NCI-H748 (cell line): ENCODE data around the gene SYNE1.
A peak's percentile ranks its signal among the peaks of the same experiment; 100 is the strongest.
"Not testable (repeated sequence)": the region's sequence is repeated elsewhere in the genome, so short reads cannot be mapped to it uniquely, and the experiment has no call there.

Experiments used
- DNase-seq: peaks from one replicate; lab custom pipeline; 2025; ENCODE audit not compliant: unreplicated experiment; lab: John Stamatoyannopoulos, UW

SYNE1 gene

DNA sequence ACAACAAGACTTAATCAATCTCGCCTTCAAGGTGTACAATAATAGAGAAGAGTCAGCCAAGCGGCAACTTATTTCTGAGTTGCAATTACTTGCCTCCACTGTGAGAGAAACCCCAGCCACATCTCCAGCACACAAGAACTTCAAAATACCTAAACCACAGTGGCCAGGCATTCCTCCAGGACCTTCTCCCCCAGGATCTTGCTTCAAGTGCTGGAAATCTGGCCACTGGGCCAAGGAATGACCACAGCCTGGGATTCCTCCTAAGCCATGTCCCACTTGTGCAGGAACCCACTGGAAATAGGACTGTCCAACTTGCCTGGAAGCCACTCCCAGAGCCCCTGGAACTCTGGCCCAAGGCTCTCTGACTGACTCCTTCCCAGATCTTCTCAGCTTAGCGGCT is 144.9 kb downstream of the SYNE1 start:
- not testable (repeated sequence) for DNase-seq

DNA sequence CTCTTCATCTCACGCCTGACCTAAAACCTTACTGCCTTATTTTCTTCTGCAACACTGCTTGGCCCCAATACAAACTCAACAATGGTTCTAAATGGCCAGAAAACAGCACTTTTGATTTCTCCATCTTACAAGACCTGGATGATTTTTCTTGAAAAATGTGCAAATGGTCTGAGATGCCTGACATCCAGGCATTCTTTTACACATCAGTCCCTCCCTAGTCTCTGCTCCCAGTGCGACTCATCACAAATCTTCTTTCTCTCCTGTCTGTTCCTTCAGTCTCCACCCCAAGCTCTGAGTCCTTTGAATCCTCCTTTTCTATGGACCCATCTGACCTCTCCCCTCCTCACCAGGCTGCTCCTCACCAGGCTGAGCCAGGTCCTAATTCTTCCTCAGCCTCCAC is 145.7 kb downstream of the SYNE1 start:
- not testable (repeated sequence) for DNase-seq

GRCh38 chr6:152490971-152491378 is 146.2 kb downstream of the SYNE1 start:
- DNase-seq = not testable (repeated sequence)

- DNase-seq = no peak
These were observed 152.4 kb downstream of the SYNE1 start for GRCh38 chr6:152484806-152485205.

DNA sequence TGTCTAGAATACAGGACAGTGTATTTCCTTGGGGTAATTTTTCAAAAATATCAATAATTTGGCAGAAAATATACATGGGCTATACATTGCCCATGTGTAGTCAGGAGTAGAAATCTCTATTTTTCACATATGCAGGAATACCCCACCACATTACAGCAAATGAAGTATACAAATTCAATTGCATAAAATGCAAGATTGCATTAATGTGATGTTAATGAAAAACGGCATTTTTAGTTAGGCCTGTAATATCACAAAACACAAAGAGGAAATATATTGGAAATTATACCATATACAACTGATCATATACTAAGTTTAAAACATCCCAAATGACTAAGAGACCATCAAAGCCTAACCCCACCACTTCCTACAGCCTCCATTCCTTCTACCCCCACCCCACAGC is 154.9 kb downstream of the SYNE1 start:
- DNase-seq = no peak

DNA sequence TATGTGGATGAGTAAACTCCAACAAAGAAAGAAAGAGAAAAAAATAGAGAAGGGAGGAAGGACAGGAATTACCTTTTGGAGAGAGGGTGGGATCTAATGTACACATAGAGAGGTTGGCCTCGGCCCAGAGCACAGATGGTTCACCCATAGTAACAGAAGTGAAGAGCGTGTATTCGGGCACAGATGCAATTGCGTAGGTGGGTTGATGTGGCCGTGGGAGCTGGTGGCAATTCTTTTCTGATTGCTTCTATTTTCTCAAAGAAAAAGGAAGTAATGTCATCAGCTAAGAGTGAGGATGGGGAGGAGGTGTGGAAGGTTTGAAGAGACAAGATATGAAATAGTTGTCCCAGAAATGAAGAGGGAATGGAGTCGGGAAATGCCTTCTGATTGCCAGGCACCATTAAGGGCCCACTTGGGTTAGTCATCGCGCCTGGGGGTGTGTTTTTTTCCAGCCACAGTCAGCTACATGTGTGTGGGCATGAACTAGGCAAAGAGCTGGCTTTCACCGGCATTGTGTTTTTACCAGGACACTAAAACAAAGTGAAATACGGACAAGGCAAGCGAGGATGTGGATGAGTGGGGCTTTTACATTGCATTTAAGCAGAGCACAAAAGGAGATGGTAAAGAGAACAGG is 158.7 kb downstream of the SYNE1 start:
- DNase-seq = no peak

DNA sequence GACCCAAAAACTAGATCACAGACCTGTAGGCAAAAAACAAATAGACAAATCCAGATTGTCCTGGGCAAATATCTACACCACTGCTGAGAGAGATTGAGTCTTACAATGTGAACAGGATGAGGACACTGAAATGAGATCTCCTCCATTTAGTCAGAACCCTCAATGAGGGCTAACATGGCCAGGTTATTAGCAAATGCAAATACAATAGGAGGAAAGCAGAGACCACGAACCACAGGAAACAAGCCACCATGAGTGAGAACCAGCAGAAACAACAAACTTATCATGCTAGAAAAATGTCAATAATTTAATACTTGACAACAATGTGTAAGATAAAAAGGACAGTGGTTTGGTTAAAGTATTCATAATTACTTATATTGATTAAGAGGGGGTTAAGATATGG is 162.8 kb downstream of the SYNE1 start:
- no peak for DNase-seq

GRCh38 chr6:152472325-152472724 is 164.8 kb downstream of the SYNE1 start:
- DNase-seq = no peak

DNA sequence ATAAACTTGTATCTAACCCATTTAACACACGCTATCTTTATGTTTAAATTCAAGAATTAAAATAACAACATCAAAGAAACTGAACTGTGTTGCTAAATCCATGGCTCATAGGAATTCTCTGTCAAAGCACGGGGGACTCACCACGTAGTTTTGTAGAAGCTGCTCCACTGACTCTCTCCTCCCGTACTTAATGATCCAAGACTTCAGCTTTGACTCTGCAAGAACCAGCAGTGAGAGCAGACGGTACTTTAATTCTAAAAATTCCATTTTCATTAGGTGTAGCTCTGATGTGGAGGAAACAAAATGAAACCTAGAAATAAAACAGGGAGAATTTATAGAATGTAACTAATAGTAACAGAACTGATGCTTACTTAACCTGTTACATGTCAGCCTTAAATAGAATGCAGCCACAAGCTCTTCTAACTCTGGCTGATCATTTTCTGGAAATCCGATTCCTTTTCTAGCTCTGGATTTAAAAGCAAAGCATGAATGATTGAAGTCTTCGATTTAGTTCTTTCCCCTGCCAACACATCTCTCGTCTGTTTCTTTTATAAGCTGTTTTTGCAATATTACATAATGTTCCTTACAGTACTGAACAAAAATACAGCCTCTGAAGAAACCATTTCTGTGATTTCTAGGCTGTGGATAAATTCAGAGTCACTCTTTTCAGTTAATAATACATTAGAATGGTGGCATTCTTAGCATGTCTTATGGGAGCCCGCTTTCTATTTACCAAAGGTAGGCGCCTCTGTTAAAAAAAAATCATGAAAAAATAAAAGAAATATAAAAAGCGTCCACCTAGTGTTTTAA is 165.5 kb downstream of the SYNE1 start:
- no peak for DNase-seq

- peak; percentile 38 for DNase-seq
These were observed 174.0 kb downstream of the SYNE1 start for GRCh38 chr6:152463164-152463563.

- peak; percentile 9 for DNase-seq
These were observed 174.4 kb downstream of the SYNE1 start for GRCh38 chr6:152462716-152463115.

GRCh38 chr6:152461556-152461955 is 175.6 kb downstream of the SYNE1 start:
- no peak for DNase-seq

DNA sequence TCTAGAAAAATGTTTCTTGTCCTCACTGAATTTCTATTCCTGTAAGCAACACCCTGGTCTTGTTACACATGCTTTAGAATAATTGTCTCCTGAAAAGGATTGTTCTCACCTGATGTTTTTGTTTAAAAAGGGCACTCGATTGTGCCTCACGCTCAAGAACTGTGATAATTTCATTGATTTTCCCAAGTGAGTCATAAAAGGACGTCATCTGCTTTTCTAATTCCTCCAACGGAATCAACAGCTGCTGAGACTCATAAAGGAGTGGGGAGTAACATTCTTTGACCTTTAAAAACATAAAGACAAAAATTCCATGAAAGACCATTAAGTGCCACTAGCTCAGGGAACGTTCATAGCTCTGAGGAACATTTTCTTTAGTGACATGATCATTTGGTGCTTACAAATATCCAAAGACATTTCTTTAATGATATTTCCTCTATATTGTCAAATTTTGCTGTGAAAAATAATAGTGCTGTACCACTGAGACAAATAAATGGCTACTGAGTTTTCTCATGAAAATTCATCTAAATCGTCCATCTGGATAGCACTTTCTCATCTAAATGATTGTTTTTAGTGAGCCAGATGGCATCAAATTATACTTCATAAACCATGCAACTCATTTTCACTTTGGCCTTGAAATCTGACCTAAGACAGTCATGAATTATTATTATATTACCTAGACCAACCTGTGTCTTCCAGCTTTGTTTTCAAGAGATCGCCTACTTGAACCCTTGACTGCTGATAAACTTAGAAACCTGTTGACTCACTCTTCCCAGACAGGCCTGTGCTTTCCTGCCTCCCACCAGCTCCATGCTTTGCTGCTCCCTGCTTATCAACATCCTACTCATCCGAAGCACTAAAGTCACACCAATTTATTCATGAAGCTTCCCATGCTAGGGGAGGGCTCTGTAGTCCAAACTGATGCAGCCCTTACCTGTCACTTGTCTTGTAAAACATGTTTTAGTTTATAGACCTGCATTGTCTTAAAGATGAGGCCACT is 178.2 kb downstream of the SYNE1 start:
- DNase-seq = no peak

GRCh38 chr6:152457949-152458624 is 179.1 kb downstream of the SYNE1 start:
- no peak for DNase-seq

- DNase-seq = no peak
These were observed 183.2 kb downstream of the SYNE1 start for GRCh38 chr6:152454003-152454402.

DNA sequence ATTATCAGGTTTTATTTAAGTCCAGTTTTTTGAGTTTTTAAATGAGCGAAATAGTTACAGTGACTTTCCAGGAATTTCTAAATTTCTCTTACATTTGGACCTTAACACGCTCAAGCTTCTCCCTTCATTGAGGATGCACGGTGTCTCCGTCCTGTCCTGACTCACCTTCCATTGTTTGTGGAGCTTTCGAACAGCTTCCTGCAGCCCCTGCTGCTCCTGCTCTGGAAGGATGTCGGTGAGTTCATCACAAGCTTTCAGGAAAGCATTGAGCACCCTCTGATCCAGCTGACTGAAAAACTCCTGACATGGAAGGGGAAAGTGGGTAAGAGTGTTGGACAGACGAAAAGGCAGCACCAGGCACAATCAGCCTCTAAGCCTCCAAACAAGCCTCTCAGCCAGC is 183.7 kb downstream of the SYNE1 start:
- no peak for DNase-seq

DNA sequence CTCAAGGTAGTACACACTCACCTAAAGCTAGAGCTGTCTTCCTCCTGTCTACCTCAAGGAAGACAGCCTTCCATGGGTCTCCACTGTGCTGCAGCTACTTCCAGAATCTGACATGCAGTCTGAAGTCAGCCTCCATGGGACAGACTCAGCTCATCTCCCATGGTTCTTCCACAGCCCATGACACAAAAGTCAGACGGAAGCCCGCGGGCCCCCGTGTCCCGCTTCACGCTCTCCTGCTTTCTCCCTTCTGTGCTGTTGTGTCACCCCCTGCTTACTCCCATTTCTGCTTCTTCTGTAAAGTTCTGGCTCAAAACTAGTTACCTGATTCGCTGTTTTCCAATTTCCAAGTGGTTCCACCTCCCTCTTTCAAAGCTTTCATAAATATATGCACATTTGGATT is 184.5 kb downstream of the SYNE1 start:
- DNase-seq = no peak

GRCh38 chr6:152450519-152450918 is 186.6 kb downstream of the SYNE1 start:
- DNase-seq = no peak

- peak; percentile 33 for DNase-seq
These were observed 195.3 kb downstream of the SYNE1 start for GRCh38 chr6:152441902-152442301.

DNA sequence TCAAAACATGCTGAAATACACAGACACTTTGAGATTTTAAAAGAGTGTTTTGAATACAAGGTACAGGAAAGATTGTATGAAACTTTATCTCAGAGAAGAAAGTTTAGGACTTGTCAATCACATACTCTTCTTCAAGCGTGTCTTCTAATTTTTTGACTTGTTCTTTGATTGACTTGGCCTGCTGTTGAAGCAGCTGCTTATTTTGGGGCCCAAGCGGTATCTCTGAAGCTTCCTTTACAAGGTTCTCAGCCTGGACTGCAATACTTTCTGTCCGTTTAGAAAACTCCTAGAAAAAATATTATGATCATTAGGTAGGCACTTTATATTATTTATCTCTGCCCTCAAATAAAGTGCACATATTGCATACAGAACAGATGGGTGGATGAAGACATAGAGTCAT is 201.3 kb downstream of the SYNE1 start:
- DNase-seq = no peak

DNA sequence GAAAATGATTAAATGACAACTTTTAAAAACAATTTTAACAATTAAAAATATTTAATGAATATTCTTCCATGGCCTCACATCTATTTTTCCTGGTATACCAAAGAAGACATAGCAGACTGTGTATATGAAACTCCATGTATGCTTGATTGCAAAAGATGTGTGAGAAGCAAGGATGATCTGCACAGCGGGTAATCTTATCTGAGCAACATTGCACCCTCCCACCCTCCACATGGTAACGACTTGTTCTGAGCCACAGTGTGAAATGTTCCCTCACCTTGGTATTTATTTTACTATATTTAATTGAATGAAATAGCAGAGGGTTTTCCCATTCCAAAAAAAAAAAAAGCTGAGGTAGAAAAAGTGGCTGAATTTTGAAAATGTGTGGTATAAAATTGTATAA is 204.4 kb downstream of the SYNE1 start:
- DNase-seq = no peak
